DMS153 treated with DMSO at 0.1 percent for 48 hours (cell line): ENCODE data around the gene PRDM5.

ENCODE experiments used
- DNase-seq: peaks from one replicate; lab custom pipeline; 2025; ENCODE audit not compliant: unreplicated experiment; lab: John Stamatoyannopoulos, UW

PRDM5 gene

DNA sequence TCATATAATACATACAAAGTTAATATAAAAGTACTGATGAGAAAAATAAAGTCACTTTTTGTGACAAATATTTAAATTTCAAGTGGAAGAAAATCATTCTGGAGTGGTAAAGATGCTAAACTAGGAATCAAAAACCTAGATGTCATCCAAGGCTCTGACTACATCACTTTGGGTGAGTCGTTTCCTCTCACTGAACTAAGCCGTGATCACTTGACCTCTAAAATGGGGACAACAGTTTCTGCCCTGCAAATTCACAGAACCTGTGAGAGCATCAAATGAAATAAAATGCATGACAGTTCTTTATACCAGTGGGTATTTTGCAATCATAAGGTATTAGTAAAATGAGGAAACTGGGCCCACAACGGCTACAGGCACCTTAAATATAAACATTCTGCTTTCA lies 63.8 kb downstream of the PRDM5 start:
- DNase-seq, result no peak

DNA sequence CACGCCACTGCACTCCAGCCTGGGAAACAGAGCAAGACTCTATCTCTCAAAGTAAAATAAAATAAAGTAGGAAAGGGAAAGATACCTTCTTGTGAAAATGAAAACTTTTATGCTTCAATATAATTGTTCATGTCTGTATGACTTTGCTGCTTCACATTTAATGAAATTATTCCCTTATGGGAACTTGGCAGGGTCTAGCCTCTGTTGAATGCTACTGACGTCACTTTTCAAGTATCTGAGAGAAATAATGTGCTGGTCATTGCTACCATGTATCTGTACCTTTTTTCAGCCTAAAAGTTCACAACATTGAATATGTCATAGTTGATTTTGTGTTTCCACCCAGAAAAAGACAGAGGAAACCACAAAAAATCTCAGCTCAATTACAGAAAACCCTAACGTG lies 65.2 kb downstream of the PRDM5 start:
- DNase-seq, result no peak

DNA sequence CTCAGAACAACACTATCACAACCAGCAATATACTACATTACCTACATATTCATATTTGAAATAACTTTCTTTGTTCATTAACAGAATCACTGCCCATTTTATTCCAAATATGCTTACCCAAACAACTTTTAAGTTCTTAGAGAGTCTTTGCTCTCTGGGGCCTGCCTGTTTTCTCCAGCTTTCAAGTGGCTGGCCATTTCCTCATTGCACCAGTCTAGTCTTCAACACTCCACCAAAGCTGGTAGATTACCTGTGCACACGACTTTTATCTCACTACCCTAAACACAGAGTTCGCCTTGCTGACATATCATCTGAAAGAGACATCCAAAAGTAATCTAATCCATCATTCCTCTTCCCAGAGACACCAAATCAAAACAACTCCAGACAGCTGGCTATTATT lies 66.2 kb downstream of the PRDM5 start:
- DNase-seq, result no peak

DNA sequence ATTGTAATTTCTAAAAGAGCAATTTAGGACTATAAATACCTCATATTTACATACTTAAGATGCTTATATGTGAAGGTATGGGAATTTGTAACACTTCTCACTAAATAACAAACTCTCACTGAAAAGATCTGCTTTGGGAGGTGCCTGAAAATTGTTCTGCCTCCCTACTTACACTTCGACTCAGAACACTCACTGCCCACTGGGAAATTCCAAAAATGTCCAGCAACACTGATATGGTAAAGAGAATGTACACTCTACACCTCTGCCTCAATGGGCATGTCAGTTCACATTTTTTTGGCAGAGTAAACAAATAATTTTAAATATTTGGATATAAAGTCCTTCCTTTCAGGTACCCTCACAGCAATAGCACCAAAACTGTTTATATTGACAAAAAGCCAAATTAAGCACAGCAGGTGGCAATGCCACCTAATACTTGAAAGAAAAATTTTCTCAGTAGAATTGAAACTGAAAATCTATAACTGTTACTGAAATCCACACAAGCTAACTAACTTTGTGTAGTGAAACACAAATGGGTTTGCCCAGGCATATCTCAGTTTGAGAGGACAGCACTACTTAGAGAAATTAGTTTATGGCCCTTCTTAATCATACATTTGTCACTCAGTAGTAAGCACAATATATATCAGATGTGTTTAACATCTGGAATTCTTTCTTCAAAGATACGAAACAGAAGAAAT lies 67.1 kb downstream of the PRDM5 start:
- DNase-seq, result no peak

DNA sequence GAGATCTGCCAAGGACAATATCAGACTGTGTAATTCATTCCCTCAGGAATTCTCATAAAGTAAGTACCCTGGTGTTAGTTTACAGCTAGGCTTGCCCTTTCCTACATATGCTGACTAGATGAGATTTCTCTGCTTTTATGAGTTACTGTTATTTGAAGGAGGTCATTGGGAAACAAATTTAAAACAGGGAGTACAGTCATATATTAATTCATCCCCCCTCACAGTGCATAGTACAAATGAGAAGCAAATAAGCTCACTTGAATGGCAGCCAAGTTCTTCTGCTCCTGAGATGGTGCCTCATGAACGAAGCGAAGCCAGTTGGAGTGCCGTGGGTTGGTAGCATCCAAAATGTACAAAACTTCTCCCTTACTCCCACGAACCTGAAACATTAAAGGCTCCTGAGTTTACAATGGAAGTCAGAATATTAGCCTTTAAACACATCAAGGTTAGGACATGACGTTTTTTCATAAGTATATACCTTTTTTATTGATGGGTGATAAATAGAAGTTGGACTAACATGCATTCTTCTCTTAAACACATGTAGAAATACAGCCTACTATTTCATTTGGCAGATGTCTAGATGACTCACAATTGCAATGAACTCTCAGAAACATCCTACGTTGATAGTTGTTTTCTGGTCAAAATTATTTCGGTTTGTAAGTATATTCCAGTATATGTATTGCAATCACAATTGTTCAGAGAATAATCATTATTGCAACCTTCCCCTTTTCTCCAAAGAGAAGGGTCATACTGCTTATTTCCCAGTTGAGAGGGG lies 69.2 kb downstream of the PRDM5 start:
- DNase-seq, result no peak

DNA sequence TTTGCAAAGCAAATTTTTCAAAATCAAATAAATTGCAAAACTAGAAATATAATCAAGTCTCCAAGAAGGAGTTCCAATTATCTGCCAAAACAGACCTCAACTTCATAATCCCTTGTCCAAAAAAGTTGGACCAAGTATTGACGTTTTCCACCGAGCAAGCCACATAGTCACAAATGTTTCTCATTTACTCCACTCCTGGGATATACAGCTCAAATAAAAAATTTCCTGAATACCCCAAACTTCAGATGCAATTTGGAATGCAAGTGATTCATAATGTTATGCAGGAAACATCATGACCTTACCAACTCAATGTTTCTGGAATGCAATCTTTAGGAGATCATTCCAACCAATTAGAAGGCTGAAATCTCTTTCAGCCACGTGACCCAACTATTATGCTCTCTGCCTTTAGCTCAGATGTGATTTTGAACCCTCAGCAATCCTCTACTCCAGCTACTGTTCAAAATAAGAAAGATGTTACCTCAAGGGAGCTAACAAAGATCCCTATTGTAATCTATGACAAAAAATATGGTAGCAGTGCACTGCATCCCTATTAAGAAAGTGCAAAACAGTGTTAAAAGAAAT lies 72.4 kb downstream of the PRDM5 start:
- DNase-seq, result no peak

DNA sequence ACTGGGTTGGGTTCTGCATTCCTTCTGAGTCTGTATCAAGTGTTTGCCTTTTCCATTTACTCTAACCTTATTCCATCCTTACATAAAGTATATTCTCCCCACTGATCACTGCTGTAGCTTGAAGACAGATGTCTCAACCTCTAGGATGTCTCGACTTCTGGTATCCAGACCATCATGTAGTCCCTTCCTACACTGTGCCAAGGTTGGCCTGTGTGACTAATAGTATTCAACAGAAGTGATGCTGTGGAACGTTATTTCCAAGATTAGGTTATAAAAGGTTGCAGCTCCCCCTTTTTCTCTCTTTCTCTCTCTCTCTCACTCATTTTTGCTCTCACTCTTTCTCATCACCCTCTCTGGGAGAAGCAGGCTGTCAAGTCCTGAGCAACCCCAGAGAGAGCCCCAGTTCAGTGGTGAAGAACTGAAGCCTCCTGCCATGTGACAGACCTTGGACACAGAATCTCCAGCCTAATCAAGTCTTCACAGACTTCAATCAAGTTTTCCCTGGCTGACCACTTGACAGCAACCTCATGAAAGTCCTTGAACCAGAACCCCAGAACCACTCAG lies 75.4 kb downstream of the PRDM5 start:
- DNase-seq, result no peak

DNA sequence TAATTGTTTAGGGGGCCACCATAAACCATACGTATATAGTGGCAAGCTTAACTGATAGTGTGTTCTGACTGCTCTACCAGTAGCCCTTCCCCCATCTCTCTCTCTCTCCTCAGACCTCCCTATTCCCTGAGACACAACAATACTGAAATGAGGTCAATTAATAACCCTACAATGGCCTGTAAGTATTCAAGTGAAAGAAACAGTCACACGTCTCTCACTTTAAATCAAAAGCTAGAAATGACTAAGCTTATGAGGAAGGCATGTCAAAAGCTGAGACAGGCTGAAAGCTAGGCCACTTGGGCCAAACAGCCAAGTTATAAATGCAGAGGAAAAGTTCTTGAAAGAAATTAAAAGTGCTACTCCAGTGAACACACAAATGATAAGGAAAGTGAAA lies 78.0 kb downstream of the PRDM5 start:
- no peak for DNase-seq

DNA sequence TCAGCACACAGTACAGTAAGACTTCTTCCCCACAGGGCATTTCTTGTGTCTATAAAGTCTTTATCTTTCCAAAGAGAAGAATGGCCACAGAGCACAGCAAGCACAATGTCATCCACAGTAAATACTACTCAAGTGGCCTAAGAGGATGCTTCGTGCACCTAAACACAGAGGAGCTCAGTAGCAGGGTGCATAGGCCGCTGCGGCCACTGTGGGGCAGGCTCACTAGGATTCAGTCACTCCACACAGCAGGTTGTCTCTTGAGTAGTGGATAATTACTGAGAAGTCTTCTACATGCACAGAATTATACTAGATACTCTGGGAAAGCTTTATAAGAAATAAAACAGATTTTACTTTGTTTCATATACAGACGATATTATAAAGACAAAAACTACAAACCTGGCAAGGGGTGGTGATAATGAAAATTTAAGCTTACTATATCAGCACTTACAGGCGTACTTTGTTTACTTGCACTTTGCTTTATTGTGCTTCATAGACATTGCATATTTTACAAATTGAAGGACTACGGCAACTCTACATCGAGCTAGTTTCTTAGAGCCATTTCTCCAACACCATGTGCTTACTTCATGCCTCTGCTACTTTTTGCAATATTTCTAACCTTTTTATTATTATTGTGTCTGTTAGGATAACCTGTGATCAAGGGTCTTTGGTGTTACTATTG lies 78.5 kb downstream of the PRDM5 start:
- DNase-seq, result peak; percentile 8

DNA sequence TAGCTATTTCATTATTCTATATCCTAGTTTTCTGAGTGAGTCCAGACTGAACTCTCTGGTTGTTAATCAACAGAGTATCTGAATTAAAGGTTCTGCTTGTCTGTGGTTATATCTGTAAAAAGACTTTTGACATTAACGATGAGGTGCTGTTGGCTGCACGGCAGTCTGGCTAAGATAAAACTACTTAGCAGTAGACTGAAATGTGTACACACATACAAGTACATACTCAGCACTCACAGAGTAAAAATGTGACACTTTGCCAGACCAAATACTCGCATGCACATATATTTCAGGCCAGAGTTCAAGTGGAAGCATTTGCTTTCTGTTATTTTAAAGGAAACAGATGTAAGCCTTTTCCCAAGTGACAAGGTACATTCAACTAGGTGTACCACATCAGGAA lies 80.5 kb downstream of the PRDM5 start:
- no peak for DNase-seq

DNA sequence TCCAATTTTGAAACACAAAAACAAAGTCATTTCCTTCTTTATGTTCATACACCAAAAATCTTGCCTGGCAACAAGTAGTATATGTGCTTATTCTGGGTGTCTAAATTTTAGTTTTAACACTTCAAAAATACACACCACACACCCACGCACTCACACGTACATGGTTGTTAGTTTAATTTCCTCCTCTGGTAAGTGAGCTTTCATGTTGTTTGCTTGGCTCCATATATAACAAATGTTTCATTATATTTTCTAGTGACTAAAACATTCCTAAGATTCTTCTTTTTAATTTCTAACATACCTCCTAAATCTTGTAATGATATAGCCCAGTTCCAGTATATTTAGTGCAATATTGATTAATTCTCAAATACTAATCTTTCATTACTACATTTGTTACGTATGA lies 80.9 kb downstream of the PRDM5 start:
- no peak for DNase-seq

DNA sequence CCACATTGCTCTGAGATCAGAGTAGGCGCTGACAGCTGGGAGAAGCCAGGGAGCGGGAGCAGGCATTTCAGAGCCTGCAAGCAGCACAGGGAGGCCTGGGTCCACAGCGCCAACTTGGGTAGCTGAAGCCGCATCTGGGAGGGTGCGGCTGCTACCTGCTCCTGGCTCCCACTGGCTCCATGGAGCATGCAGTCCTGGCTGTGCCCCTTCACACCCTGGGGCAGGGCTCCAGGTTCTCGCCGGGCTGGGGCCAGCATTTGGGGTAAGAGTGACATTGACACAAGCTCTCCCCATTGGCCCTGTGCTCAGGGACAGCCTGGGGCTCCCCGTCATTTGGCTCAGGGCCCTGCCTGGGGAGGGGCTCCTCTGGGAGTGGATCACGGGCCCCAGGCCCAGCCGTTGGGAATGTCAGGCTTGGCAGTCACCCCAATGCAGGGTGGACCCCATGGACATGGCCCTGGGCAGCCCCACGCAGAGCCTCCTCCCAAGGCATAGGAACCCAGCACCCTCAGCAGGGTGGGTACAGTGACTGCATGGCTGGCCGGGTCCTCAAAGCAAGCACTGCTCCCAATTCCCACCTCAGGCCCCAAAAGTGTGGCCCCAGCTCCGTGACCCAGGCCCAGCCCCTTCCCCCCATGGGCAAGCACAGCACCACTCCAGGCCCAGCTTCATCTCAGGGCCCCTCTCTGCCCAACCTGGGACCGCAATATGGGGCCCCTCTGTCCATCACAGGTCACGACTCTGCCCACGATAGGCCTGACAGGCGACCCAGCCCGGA lies 82.4 kb downstream of the PRDM5 start:
- no peak for DNase-seq

DNA sequence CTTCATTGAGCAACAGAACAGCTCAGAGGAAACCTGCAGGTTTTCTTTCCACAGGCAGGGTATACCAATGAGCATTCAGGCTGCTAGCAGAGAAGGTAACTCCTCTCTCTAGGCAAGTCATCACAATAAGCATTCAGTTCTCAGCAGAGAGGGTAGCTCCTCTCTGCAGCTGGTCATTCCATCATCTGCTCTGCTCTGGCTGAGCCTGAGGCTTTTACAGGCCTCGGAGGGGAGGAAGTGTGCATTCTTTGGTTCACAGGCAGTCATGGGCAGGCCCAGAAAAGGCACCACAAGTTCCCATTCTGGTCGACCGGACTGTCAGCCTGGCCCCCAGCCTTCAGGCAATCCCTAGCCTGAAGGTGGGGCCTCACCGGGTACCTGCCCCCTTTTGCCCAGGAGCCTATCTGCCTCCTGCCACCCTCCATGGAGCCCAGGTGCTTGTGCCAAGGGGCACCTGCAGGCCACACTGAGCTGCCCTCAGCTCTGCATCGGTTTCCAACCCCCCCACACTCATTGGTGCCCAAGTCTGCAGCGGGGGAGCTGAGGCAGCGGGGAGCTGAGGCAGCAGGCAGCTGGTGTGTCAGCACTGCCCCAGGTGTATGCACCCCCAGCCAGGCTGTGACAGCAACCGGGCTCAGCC lies 83.1 kb downstream of the PRDM5 start:
- no peak for DNase-seq

DNA sequence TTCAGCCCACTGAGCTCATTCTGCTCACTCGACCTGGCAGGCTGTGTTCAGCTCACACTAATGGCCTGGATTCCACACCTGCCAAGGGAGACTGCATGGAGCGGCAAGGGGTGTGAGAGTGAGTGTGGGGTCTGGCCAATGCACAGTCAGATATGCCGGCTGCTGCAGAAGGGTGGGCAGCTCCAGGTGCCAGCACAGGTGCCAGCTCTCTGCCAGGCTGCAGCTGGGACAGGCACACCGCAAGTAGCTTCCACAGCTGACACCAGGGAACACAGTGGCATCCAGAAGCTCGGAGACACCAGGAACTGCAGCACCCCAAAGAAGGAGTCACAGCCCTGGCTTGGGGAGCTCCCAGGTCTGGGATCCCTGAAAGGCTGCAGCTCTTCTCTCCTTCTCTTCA lies 83.7 kb downstream of the PRDM5 start:
- no peak for DNase-seq

DNA sequence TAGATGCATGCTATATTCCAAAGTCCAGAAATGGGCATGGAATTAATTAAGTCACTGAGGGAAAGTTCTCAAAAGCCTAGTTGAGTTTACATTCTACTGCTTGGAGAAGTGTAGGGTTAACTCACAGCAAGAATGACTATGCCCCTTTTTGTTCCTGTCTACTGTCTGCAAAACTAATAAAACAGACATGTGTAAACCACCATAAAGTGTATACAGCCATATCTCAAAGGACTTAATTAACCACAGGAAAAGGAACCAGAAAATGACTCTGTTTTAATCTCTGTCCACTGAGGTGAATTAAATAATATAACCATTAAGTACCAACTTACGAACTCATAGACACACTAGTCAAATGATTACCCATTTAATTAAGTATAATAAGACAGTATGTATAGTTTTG lies 84.9 kb downstream of the PRDM5 start:
- DNase-seq, result no peak

DNA sequence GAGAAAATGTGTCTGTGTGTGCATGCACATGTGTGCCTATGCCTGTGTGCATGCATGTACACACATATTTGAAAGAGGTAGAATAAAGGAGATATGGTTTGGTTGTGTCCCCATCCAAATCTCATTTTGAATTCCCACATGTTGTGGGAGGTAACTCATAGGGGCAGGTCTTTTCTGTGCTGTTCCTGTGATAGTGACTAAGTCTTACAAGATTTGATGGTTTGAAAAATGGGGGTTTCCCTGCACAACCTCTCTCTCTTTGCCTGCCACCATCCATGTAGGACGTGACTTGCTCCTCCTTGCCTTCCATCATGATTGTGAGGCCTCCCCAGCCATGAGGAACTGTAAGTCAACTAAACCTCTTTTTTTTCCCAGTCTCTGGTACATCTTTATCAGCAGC lies 87.2 kb downstream of the PRDM5 start:
- no peak for DNase-seq

DNA sequence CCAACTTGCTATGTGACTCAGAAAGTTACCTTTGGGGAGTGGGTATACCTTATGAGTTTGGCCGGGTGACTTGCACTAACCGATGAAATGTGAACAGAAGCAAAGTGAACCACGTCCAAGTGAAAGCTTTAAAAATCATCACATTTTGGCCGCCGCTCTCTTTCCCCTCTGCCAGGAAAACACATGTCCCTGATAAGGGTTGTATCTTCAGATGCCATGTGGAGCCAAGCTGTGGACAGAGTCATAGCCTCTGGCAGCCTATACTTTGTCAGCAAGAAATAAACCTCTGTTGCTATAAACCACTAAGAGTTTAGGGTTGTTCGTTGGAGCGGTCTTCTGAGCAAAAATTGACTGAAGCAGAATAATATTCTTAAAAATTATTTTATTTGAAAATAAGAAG lies 92.3 kb downstream of the PRDM5 start:
- DNase-seq, result no peak

DNA sequence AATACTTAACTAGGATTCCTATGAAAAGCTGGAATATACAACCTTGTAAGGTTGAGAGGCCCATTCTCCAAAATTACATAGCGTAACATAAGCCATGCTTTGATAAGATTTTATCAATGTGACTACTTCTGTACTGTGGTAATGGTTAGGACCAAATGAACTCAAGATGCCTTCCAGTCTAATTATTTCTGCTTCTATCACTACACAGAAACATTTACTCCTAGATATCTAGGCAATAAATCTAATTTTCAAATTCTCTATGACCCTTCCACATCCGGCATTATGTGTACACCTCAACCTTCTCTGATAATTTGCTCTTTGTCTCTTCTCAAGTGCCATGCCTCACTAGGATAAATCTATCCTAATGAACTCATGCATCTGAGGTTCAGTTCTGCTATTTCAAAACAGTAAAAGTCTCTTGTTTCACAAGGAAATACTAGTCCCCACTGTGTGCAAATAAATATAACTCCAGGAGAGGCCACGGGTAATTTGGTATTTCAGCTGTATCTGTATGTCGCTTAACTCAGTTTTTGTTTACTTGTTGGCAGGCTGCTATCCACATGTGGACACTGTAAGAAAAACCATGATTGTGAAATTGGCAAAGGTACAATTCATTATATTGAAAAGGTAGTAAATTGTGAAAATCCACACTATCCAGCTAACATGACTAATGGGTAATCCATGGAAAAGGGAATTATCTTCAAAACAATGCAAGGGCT lies 93.3 kb downstream of the PRDM5 start:
- no peak for DNase-seq

DNA sequence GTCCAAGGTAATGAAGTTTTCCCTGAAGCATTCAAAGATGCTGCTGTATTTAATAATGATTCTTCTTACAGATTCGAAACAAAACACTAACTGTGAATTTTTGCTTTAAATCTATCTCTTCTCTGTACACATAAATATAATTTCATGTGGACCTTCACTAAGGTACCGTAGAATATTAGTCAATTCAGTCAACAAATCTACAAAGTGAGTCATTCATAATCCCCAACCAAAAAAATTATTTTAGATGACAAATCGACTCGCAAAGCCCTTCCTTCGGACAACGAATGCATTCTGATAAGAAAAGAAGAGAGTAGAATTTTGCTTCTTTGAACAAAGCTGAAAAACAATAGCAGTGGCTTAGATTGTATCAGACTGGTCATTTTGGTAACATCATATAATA lies 95.7 kb downstream of the PRDM5 start:
- no peak for DNase-seq

DNA sequence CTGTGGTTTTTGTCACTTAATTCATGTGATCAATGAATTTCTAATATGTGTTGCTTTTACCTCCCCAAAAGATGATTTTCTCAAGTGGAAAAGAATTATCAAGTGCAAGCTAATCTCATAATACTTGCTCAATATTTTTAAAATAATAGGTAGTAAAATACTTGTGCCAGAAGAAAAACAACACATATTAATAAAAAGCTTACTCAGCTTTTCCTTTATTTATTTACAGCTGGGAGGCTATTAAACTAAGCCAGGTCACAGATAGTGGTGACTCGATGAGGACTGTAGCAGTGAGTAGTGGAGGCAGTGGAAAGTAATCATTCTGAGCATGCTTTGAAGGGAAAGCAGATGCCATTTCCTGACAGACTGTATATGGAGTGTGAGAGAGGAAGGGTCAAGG lies 96.1 kb downstream of the PRDM5 start:
- no peak for DNase-seq
